Fibroblast of lung (primary cell): Measurements from ENCODE around the gene RPS6KA6. TPM values are rescaled to one million over a fixed set of nuclear protein-coding genes. Genes with fewer than 3 reads are reported as not detected.

Experiments
- DNase-seq, 2 donors: peaks; one replicate each; pipeline versions ENCODE4 v3.0.0 to v3.0.0-alpha.2; 2010; ENCODE audit warnings: low read depth in 2 of 2
- H2AFZ ChIP-seq: 2 replicates; pipeline ENCODE4 v1.5.1; 2012; ENCODE audit warnings: low read length, control low read depth, inconsistent platforms
- H3K27ac ChIP-seq: 2 replicates; pipeline ENCODE4 v1.5.1; 2011; ENCODE audit warnings: low read length, control low read depth; ENCODE audit not compliant: insufficient read depth
- H3K27me3 ChIP-seq: 2 replicates; pipeline ENCODE4 v1.5.1; 2011; ENCODE audit warnings: mild to moderate bottlenecking, low read length; ENCODE audit not compliant: control insufficient read depth, insufficient read depth
- H3K36me3 ChIP-seq: 2 replicates; pipeline ENCODE4 v1.5.1; 2011; ENCODE audit warnings: low read length; ENCODE audit not compliant: control insufficient read depth, insufficient read depth
- H3K4me1 ChIP-seq: 2 replicates; pipeline ENCODE4 v1.5.1; 2011; ENCODE audit warnings: low read length; ENCODE audit not compliant: control insufficient read depth, insufficient read depth; ENCODE audit errors: extremely low read depth
- H3K4me2 ChIP-seq: 2 replicates; pipeline ENCODE4 v1.5.1; 2011; ENCODE audit warnings: low read length, control low read depth; ENCODE audit not compliant: insufficient read depth; ENCODE audit errors: extremely low read depth
- H3K4me3 ChIP-seq, 4 experiments: fragments of 200-600 bp in 1 of 4; sonication (generic) in 1 of 4; replicated peaks in 1 of 4; 2 replicates each; pipeline ENCODE4 v1.5.1; 2011 to 2016; ENCODE audit warnings: low read length in 4 of 4, low read depth in 3 of 4, mild to moderate bottlenecking in 3 of 4, control low read depth in 2 of 4, inconsistent platforms in 1 of 4, mixed read lengths in 1 of 4; ENCODE audit not compliant: insufficient read depth in 1 of 4; ENCODE audit errors: control extremely low read depth in 1 of 4
- H3K79me2 ChIP-seq: 2 replicates; pipeline ENCODE4 v1.5.1; 2012; ENCODE audit warnings: mild to moderate bottlenecking, low read length, inconsistent platforms; ENCODE audit not compliant: control insufficient read depth, insufficient read depth
- H3K9ac ChIP-seq: 2 replicates; pipeline ENCODE4 v1.5.1; 2011; ENCODE audit warnings: mild to moderate bottlenecking, low read length, control low read depth; ENCODE audit not compliant: insufficient read depth
- H3K9me3 ChIP-seq: 2 replicates; pipeline ENCODE4 v1.5.1; 2012; ENCODE audit warnings: low read depth, low read length; ENCODE audit not compliant: control insufficient read depth, insufficient read depth
- H4K20me1 ChIP-seq: 2 replicates; pipeline ENCODE4 v1.5.1; 2011; ENCODE audit warnings: low read length; ENCODE audit not compliant: control insufficient read depth, insufficient read depth; ENCODE audit errors: extremely low read depth
- EZH2 ChIP-seq: IDR thresholded peaks from 2 replicates; pipeline ENCODE4 v1.5.1; 2012; ENCODE audit warnings: low read length, control low read depth, mild to moderate bottlenecking; ENCODE audit errors: missing control alignments
- polyA plus RNA-seq, 2 donors: library from polyadenylated mRNA; depleted of rRNA in 1 of 2; stranded (reverse) in 1 of 2; unstranded in 1 of 2; fragments of >200 nt; gene quantifications; 2 replicates each; pipeline ENCODE4 v1.2.1, GENCODE V29; 2011 to 2012; ENCODE audit warnings: missing spikeins in 1 of 2
- total RNA-seq: library from RNA; depleted of rRNA; stranded (reverse); fragments of >200 nt; gene quantifications from 2 replicates; pipeline ENCODE4 v1.2.1, GENCODE V29; 2014
- TF ChIP-seq, protein P1 (sequence below), 2 donors: IDR thresholded peaks in 1 of 2; conservative IDR thresholded peaks in 1 of 2; 1 replicate in 1 of 2; 2 replicates in 1 of 2; pipeline ENCODE4 v1.5.1; 2011 to 2012; ENCODE audit warnings: low read length in 2 of 2, control low read depth in 1 of 2, inconsistent platforms in 1 of 2, low read depth in 1 of 2, mild to moderate bottlenecking in 1 of 2

RPS6KA6 gene
- total and polyA plus RNA-seq, 2 donors (not counting 1 experiment from before 2014, with no cell fraction given): 4.2 to 4.5 TPM

DNA sequence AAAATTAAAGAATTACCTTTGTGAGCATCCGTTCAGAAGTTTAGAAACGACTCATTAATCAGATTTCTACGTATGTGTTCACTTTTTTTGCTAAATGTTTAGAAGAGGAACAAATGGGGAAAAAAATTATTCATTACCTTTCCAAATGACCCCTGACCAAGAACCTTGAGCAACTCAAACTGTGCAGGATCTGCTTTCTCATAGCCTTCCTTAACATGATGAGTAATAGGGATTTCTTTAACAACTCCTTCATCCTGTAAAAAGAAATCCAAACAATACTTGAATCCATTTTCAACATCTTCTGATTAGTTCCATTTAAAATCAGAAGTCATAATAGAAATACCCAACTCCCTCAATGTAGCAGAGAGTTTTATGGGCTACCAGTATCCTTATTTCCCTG, 32.1 kb downstream of the RPS6KA6 start:
- DNase-seq: peak in 1 of 2 donors; percentile 33
- Histone ChIP-seq H3K4me2 (no peak overlapping the region), H3K4me1 (no peaks in the 10 kb centered on the region), H2AFZ (no peak overlapping the region), H3K4me3 (no peak overlapping the region), H3K27ac (no peak overlapping the region), H3K27me3 (no peaks in the 10 kb centered on the region), H3K9me3 (no peaks in the 10 kb centered on the region), H3K36me3 (no peaks in the 10 kb centered on the region), H3K9ac (no peak overlapping the region), H3K79me2 (no peaks in the 10 kb centered on the region), H4K20me1 (no peaks in the 10 kb centered on the region)
- TF ChIP-seq, protein P1, sequence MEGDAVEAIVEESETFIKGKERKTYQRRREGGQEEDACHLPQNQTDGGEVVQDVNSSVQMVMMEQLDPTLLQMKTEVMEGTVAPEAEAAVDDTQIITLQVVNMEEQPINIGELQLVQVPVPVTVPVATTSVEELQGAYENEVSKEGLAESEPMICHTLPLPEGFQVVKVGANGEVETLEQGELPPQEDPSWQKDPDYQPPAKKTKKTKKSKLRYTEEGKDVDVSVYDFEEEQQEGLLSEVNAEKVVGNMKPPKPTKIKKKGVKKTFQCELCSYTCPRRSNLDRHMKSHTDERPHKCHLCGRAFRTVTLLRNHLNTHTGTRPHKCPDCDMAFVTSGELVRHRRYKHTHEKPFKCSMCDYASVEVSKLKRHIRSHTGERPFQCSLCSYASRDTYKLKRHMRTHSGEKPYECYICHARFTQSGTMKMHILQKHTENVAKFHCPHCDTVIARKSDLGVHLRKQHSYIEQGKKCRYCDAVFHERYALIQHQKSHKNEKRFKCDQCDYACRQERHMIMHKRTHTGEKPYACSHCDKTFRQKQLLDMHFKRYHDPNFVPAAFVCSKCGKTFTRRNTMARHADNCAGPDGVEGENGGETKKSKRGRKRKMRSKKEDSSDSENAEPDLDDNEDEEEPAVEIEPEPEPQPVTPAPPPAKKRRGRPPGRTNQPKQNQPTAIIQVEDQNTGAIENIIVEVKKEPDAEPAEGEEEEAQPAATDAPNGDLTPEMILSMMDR (conservative IDR thresholded peaks at IDR 0.05 in 1 of 2, IDR thresholded peaks at IDR 0.05 in 1 of 2; ENCODE audit: low read depth in 1 of 2, low read length in 2 of 2): no peak
- no peak for TF ChIP-seq EZH2

DNA sequence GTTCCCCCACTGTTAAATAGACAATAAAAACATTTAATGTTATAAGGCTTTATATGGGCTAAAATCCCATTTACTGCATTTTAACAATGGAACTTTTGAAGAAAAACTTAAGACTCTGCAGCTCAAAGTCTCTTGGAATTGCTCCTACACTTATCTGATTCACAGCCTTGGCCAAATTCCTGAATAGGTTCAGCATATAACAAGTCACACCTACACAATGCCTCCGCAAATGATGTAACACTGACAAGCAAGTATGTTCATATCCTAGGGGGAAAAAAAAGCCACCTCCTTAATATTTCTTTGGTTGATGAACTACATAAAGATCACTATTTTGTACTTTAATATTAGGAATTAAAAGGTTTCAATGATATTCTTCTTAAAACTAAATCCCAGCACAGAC, 34.5 kb downstream of the RPS6KA6 start:
- H3K9ac ChIP-seq: no peak overlapping the region
- H3K9me3 ChIP-seq: no peaks in the 10 kb centered on the region
- DNase-seq: peak in 1 of 2 donors; percentile 71
- no peak overlapping the region for H3K27ac ChIP-seq
- H4K20me1 ChIP-seq: no peaks in the 10 kb centered on the region
- H2AFZ ChIP-seq: no peak overlapping the region
- H3K4me3 ChIP-seq: no peak overlapping the region
- no peaks in the 10 kb centered on the region for H3K79me2 ChIP-seq
- H3K27me3 ChIP-seq: no peaks in the 10 kb centered on the region
- H3K4me2 ChIP-seq: no peak overlapping the region
- no peaks in the 10 kb centered on the region for H3K4me1 ChIP-seq
- H3K36me3 ChIP-seq: no peaks in the 10 kb centered on the region
- TF ChIP-seq, protein P1 (conservative IDR thresholded peaks at IDR 0.05 in 1 of 2, IDR thresholded peaks at IDR 0.05 in 1 of 2; ENCODE audit: low read depth in 1 of 2, low read length in 2 of 2): no peak
- no peak for TF ChIP-seq EZH2

DNA sequence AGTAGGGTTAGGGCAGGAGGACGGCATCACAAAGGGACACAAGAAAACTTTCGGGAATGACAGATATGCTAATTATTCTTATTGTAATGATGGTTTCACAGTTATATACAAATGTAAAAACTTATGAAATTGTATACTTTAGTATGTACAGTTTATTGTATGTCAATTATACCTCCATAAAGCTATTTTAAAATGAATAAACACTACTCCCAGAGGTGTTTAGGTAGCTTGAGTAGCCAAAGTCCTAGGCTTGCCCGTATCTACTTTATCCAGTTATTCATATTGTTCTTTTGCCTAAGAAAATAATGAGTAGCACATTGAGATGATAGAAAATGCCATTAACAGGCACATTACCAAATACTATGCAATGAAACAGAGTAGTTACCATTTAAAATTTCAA, 43.0 kb downstream of the RPS6KA6 start:
- H3K27ac ChIP-seq: no peak overlapping the region
- H3K4me1 ChIP-seq: no peaks in the 10 kb centered on the region
- no peak overlapping the region for H3K4me3 ChIP-seq
- H3K9ac ChIP-seq: no peak overlapping the region
- H4K20me1 ChIP-seq: no peaks in the 10 kb centered on the region
- no peaks in the 10 kb centered on the region for H3K27me3 ChIP-seq
- TF ChIP-seq EZH2: no peak
- TF ChIP-seq, protein P1 (conservative IDR thresholded peaks at IDR 0.05 in 1 of 2, IDR thresholded peaks at IDR 0.05 in 1 of 2; ENCODE audit: low read depth in 1 of 2, low read length in 2 of 2): no peak
- no peaks in the 10 kb centered on the region for H3K9me3 ChIP-seq
- H3K4me2 ChIP-seq: no peak overlapping the region
- no peaks in the 10 kb centered on the region for H3K79me2 ChIP-seq
- DNase-seq: no peak
- no peaks in the 10 kb centered on the region for H3K36me3 ChIP-seq
- H2AFZ ChIP-seq: no peak overlapping the region
